GM12864 (cell line): ENCODE data around the gene LHX3.

ENCODE experiments used
- DNase-seq: peaks from one replicate; pipeline ENCODE4 v3.0.0-alpha.2; 2011; ENCODE audit warnings: low read depth
- H3K4me3 ChIP-seq: 2 replicates; pipeline ENCODE4 v1.5.1; 2011; ENCODE audit warnings: mild to moderate bottlenecking, low read depth, low read length, control low read depth
- CTCF ChIP-seq: IDR thresholded peaks from 2 replicates; pipeline ENCODE4 v1.5.1; 2011; ENCODE audit warnings: low read depth, mild to moderate bottlenecking, moderate library complexity, low read length, control low read depth, inconsistent platforms; ENCODE audit errors: missing control alignments

Gene LHX3

DNA sequence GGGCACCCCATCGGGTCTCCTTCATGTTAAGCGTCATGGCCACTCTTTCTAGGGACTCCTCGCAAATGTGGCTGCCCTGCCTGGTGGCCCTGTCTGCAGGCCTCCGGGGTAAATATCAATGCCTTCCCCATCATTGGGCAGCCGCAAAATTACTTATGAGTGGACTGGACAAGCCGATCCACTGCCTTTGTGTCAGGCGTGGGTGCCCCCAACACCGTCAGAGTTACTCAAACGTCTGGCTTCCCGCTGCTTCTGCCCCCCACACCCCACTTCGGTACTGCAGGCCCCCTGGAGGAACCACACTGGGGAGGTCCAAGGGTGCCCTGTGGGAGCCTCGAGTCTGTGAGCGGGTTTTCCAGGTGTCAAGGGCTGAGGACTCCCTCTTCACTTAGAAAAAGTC is 3.8 kb downstream of the LHX3 start:
- H3K4me3 ChIP-seq: no peak overlapping the region
- no peak for DNase-seq
- no peak for TF ChIP-seq CTCF

DNA sequence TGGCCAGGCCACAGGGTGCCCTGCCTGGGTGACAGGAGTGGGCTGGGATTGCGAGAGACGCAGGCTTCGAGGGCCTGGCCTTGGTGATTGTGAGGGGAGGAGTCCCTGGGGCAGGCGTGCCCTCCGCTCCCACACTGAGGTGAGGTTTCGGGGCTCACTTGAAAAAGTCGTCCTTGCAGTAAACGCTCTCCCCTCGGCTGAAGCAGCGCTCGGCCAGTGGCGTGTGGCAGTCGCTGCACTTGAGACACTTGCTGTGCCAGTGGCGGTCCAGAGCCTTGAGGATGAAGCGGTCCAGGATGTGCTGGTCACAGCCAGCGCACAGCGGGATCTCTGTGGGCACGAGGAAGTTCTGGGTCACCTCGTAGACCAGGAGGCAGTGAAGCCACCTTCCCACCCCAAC is 4.5 kb downstream of the LHX3 start:
- TF ChIP-seq CTCF: no peak
- no peak overlapping the region for H3K4me3 ChIP-seq
- DNase-seq: no peak

DNA sequence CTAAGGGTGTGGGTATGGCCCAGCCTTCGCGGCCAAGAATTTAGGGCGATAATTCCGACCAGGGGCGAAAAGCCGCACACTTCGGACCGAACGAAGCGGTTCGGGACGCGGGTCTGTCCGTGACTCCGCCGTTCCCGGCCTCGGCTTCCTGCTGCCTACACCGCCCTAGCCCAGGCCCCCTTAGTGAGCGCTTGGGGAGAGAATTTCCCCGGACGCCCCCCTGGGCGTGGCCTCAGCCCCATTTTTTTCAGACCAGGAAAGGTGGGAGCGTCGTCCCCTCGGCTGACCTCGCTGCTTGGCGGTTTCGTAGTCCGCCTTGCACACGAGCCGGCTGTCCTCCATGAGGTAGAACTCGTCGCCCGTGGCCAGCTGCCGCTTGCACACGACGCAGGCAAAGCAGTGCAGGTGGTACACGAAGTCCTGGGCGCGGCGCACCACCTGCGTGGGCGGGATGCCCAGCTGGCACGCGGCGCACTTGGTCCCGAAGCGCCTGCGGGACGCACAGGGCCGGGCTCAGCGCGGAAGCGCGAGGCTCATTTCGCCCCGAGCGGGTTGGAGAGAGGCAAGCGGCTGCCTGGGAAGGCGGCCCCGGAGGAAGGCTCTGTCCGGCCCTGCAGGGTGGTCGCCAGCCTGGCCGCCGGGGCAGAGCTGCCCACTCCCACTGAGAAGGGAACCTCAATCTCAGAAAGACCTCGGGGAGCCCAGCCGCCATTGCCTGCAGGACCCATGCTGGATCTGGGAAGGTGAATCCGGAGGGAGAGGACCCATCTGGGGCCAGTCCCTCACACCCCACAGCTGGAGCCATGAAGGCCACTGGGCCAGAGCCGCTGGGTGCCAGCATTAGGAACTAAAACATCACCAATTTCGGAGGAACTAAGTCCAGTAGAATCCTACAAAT is 5.3 kb downstream of the LHX3 start:
- TF ChIP-seq CTCF: no peak

GRCh38 chr9:136198605-136199083 is 6.3 kb downstream of the LHX3 start:
- DNase-seq: no peak
- H3K4me3 ChIP-seq: no peak overlapping the region
- no peak for TF ChIP-seq CTCF

More for the DNA sequence above, 5.3 kb downstream of the LHX3 start:
- no peak for DNase-seq
- no peak overlapping the region for H3K4me3 ChIP-seq

GRCh38 chr9:136197930-136198604 is 6.9 kb downstream of the LHX3 start:
- no peak overlapping the region for H3K4me3 ChIP-seq
- no peak for DNase-seq
- no peak for TF ChIP-seq CTCF

- no peak for DNase-seq
- TF ChIP-seq CTCF: no peak
- H3K4me3 ChIP-seq: no peak overlapping the region
Measured at GRCh38 chr9:136197084-136197875, 7.6 kb downstream of the LHX3 start.
